Neural progenitor cell (in vitro differentiated cells): ENCODE results near the gene HSD17B13. TPM values are rescaled to one million over a fixed set of nuclear protein-coding genes. Genes with fewer than 3 reads are reported as not detected.

Source experiments
- DNase-seq: peaks from one replicate; pipeline ENCODE4 v3.0.0-alpha.2; 2016; ENCODE audit warnings: low spot score
- H2AFZ ChIP-seq: fragments of 200-600 bp; sonication (generic); replicated peaks from 2 replicates; pipeline ENCODE4 v1.6.1; 2016; ENCODE audit warnings: antibody characterized with exemption
- H3F3A ChIP-seq: fragments of 200-600 bp; sonication (generic); 2 replicates; pipeline ENCODE4 v1.6.1; 2016; ENCODE audit warnings: antibody characterized with exemption, low read depth
- H3K27ac ChIP-seq: fragments of 200-600 bp; sonication (generic); 2 replicates; pipeline ENCODE4 v1.5.1; 2016; ENCODE audit warnings: mild to moderate bottlenecking
- H3K27me3 ChIP-seq: fragments of 200-600 bp; sonication (generic); 2 replicates; pipeline ENCODE4 v1.6.1; 2016; ENCODE audit warnings: mild to moderate bottlenecking, moderate library complexity
- H3K36me3 ChIP-seq: fragments of 200-600 bp; sonication (generic); 2 replicates; pipeline ENCODE4 v1.5.1; 2016
- H3K4me1 ChIP-seq: fragments of 200-600 bp; sonication (generic); 2 replicates; pipeline ENCODE4 v1.6.1; 2016; ENCODE audit warnings: mixed run types
- H3K4me2 ChIP-seq: fragments of 200-600 bp; sonication (generic); 2 replicates; pipeline ENCODE4 v1.6.1; 2016
- H3K4me3 ChIP-seq: fragments of 200-600 bp; sonication (generic); 2 replicates; pipeline ENCODE4 v1.5.1; 2016
- H3K79me2 ChIP-seq: fragments of 200-600 bp; sonication (generic); 2 replicates; pipeline ENCODE4 v1.6.1; 2016; ENCODE audit warnings: low read depth
- H3K9ac ChIP-seq: fragments of 200-600 bp; sonication (generic); 2 replicates; pipeline ENCODE4 v1.6.1; 2016
- H3K9me3 ChIP-seq: fragments of 200-600 bp; sonication (generic); 2 replicates; pipeline ENCODE4 v1.5.1; 2016; ENCODE audit warnings: low read depth
- H4K20me1 ChIP-seq: fragments of 200-600 bp; sonication (generic); 2 replicates; pipeline ENCODE4 v1.6.1; 2016; ENCODE audit warnings: low read depth
- H3K27ac Mint-ChIP-seq: 3 replicates; pipeline ENCODE4 v1.8.0; 2021; ENCODE audit warnings: mixed read lengths
- H3K27me3 Mint-ChIP-seq: 2 replicates; pipeline ENCODE4 v1.8.0; 2022; ENCODE audit warnings: low read depth, mild to moderate bottlenecking, inconsistent platforms, moderate library complexity, mixed read lengths; ENCODE audit not compliant: insufficient read depth
- H3K36me3 Mint-ChIP-seq: 3 replicates; pipeline ENCODE4 v1.8.0; 2021; ENCODE audit warnings: mixed read lengths
- H3K4me1 Mint-ChIP-seq: 3 replicates; pipeline ENCODE4 v1.8.0; 2021; ENCODE audit warnings: mixed read lengths
- H3K4me3 Mint-ChIP-seq: 3 replicates; pipeline ENCODE4 v1.8.0; 2021; ENCODE audit warnings: mild to moderate bottlenecking, moderate library complexity, mixed read lengths
- H3K9me3 Mint-ChIP-seq: 3 replicates; pipeline ENCODE4 v1.8.0; 2020; ENCODE audit warnings: mixed read lengths
- CTCF ChIP-seq: fragments of 200-600 bp; sonication (generic); IDR thresholded peaks from 2 replicates; pipeline ENCODE4 v1.5.1; 2017; ENCODE audit warnings: antibody characterized with exemption, mild to moderate bottlenecking
- EZH2 ChIP-seq: fragments of 200-600 bp; sonication (generic); IDR thresholded peaks from 2 replicates; pipeline ENCODE4 v1.6.1; 2017; ENCODE audit warnings: antibody characterized with exemption, mild to moderate bottlenecking, moderate library complexity
- EZH2phosphoT487 ChIP-seq: fragments of 200-600 bp; sonication (generic); IDR thresholded peaks from 2 replicates; pipeline ENCODE4 v1.6.1; 2017; ENCODE audit warnings: antibody characterized with exemption
- total RNA-seq: library from RNA; depleted of rRNA; stranded (reverse); fragments of >200 nt; gene quantifications from 2 replicates; pipeline ENCODE4 v1.2.3, GENCODE V29; 2015; ENCODE audit warnings: low replicate concordance

HSD17B13 gene
- 0.31 and 0.60 TPM in 2 replicates for total RNA-seq

- Mint-ChIP-seq H3K36me3 (peaks cover 2% of the 10 kb centered on the region), H3K27me3 (no peaks in the 10 kb centered on the region), H3K27ac (peak within 1 kb of the TSS; percentile 12), H3K9me3 (peaks cover 2% of the 10 kb centered on the region), H3K4me1 (no peaks in the 10 kb centered on the region), H3K4me3 (no peak within 1 kb of the TSS)
- no peaks in the 10 kb centered on the region for H3K36me3 ChIP-seq
- TF ChIP-seq CTCF (no peak), EZH2 (no peak), EZH2phosphoT487 (no peak)
- H4K20me1 ChIP-seq, result no peaks in the 10 kb centered on the region
- H2AFZ ChIP-seq, result no peak within 1 kb of the TSS
- H3K4me2 ChIP-seq, result no peak within 1 kb of the TSS
- no peak for DNase-seq
- H3K9ac ChIP-seq, result no peak within 1 kb of the TSS
- H3K27ac ChIP-seq, result no peak within 1 kb of the TSS
- no peaks in the 10 kb centered on the region for H3K27me3 ChIP-seq
- H3F3A ChIP-seq, result no peaks in the 10 kb centered on the region
- no peaks in the 10 kb centered on the region for H3K9me3 ChIP-seq
- H3K79me2 ChIP-seq, result no peaks in the 10 kb centered on the region
- H3K4me1 ChIP-seq, result no peaks in the 10 kb centered on the region
- no peak within 1 kb of the TSS for H3K4me3 ChIP-seq
Observed at GRCh38 chr4:87322754-87323153, at the start of gene HSD17B13. Gene HSD17B13, minus strand, starts transcription at chr4:87322882. Its CDS starts 41 bp downstream, at chr4:87322841.

- peaks cover 4% of the 10 kb centered on the region for H3K36me3 ChIP-seq
- H2AFZ ChIP-seq, result no peak overlapping the region
- no peaks in the 10 kb centered on the region for H3F3A ChIP-seq
- peaks cover 35% of the 10 kb centered on the region for H3K36me3 Mint-ChIP-seq
- H3K9ac ChIP-seq, result no peak overlapping the region
- no peaks in the 10 kb centered on the region for H3K9me3 ChIP-seq
- H3K9me3 Mint-ChIP-seq, result peaks cover 3% of the 10 kb centered on the region
- H3K27ac ChIP-seq, result no peak overlapping the region
- H4K20me1 ChIP-seq, result no peaks in the 10 kb centered on the region
- H3K4me3 ChIP-seq, result no peak overlapping the region
- H3K27ac Mint-ChIP-seq, result no peak overlapping the region
- no peak overlapping the region for H3K4me3 Mint-ChIP-seq
- no peaks in the 10 kb centered on the region for H3K27me3 ChIP-seq
- TF ChIP-seq EZH2phosphoT487 (no peak), CTCF (no peak), EZH2 (no peak)
- no peak for DNase-seq
- no peaks in the 10 kb centered on the region for H3K4me1 ChIP-seq
- no peaks in the 10 kb centered on the region for H3K79me2 ChIP-seq
- H3K27me3 Mint-ChIP-seq, result no peaks in the 10 kb centered on the region
- H3K4me1 Mint-ChIP-seq, result no peaks in the 10 kb centered on the region
- no peak overlapping the region for H3K4me2 ChIP-seq
Observed at GRCh38 chr4:87370068-87370467, 47.4 kb upstream of the HSD17B13 start.

GRCh38 chr4:87366521-87367162 is 44.0 kb upstream of the HSD17B13 start:
- no peak for DNase-seq
- TF ChIP-seq CTCF, result no peak
- no peak for TF ChIP-seq EZH2phosphoT487
- TF ChIP-seq EZH2, result no peak
- H3K9me3 Mint-ChIP-seq, result peaks cover 3% of the 10 kb centered on the region
- Histone ChIP-seq H4K20me1 (no peaks in the 10 kb centered on the region), H3K27me3 (no peaks in the 10 kb centered on the region), H3K4me2 (no peak overlapping the region), H3K4me1 (no peaks in the 10 kb centered on the region), H2AFZ (no peak overlapping the region), H3K9ac (no peak overlapping the region), H3K79me2 (no peaks in the 10 kb centered on the region), H3F3A (no peaks in the 10 kb centered on the region), H3K4me3 (no peak overlapping the region), H3K27ac (no peak overlapping the region), H3K9me3 (no peaks in the 10 kb centered on the region), H3K36me3 (peaks cover 4% of the 10 kb centered on the region)
- no peak overlapping the region for H3K27ac Mint-ChIP-seq
- H3K4me1 Mint-ChIP-seq, result no peaks in the 10 kb centered on the region
- H3K27me3 Mint-ChIP-seq, result no peaks in the 10 kb centered on the region
- peaks cover 47% of the 10 kb centered on the region for H3K36me3 Mint-ChIP-seq
- H3K4me3 Mint-ChIP-seq, result no peak overlapping the region
